HG03039 (cell line): ENCODE data around the gene ZP1.
"Not testable (repeated sequence)": the region's sequence is repeated elsewhere in the genome, so short reads cannot be mapped to it uniquely, and the experiment has no call there.

Experiments used
- ATAC-seq: cut with Tn5 transposase; IDR thresholded peaks from one replicate; pipeline ENCODE4 v1.9.1; 2021; ENCODE audit warnings: mild to moderate bottlenecking, moderate library complexity; ENCODE audit not compliant: unreplicated experiment

Gene ZP1

GRCh38 chr11:60906132-60906972 is 39.0 kb downstream of the ZP1 start, which contains the start of gene PRPF19:
TSS of gene PRPF19 (minus strand) at chr11:60906585. CDS start at chr11:60906382, 203 bp downstream.
- ATAC-seq, result peak; percentile 60

- ATAC-seq, result no peak
These were observed 41.5 kb downstream of the ZP1 start for GRCh38 chr11:60908803-60909202.

DNA sequence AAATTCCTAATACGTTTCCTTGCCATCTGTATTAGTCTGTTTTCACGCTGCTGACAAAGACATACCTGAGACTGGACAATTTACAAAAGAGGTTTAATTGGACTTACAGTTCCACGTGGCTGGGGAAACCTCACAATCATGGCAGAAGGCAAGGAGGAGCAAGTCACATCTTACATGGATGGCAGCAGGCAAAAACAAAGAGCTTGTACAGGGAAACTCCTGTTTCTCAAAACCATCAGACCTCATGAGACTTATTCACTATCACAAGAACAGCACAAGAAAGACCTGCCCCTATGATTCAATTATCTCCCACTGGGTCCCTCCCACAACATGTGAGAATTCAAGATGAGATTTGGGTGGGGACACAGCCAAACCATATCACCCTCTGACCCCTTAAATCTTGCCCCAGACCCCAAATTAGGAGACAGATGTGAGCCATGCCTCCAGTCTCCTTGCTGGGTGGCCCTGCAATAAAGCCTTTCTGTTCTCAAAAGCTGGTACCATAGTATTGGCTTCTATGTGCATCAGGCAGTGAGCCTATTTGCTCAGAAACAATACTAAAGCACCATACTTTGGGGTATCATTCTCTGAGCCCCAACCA is 42.4 kb downstream of the ZP1 start:
- ATAC-seq, result not testable (repeated sequence)

DNA sequence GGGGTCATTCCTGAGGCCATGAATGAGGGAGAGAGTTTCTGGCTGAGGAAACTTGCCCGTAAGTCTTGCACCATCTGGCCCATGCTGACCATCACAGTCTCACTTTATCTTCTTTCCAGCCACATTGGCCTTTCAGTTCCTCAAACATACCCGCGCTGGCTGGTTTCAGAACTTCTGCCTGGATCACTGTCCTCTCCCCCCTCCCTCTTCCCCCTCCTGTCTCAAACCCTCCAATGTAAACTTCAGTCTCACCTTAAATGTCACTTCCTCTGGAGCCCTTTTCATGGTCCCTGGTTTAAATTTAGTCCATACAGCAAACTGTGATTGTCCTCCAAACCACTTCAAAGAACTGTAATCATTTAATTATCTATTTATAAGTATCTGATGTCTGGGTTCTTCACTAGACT is 42.9 kb downstream of the ZP1 start:
- ATAC-seq, result no peak

DNA sequence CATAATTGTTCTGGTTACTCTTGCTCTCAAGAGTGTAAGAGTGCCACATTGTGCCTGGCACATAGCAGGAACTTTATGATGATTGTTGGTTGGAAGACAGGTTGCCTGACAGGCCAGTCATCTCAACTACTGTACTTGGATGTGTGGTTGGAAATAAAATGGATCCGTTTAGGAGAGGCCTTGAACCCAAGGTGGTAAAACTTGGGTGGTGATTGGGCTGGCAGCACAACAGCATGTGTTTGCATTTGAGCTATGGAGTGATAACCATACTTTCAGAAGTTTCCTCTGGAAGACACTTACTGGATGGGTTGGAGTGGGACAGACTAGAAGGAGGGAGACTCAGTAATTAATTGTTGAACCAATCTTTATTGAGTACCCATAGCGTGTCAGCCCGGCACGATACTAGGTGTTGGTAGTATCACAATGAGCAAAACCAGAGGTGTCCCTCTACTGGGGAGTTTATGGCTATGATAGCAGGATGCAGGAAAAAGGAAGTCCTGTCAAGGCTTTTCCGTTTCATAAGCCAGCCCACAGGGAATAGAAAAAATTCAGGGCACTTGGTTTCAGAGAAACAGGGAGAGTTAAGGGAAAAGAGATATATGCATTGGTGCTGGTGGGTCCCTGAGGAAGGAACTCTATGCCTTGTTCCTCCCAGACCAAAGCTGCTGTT is 43.5 kb downstream of the ZP1 start:
- ATAC-seq, result no peak

DNA sequence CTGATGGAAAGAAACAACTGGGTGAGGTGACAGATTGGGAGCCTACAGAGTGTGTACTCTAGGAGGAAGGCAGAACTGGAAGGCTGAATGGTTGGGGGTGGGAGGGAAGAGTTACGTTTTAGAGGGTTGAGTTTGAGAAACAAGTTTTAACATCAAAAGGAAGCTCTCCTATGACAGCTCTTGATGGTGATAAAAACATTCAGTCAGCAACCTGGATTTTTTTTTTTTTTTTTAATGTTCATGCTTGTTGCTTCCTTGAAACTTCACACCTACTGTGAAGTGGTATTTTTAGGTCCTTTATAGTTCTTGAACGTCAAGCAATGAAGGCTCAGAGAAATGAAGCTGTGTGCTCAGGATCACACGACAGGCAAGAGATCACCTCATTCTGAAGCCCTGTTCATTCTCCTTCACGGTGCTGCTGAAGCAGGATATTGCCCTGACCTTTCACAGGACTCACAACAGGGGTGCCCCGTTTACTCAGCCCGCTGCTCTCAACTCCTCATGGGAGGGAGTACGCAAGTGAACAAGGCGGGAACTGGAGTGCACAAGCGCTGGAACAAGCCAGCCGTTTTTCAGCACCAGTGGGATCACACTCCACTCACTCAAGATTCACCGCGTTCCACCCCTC is 45.0 kb downstream of the ZP1 start:
- no peak for ATAC-seq

DNA sequence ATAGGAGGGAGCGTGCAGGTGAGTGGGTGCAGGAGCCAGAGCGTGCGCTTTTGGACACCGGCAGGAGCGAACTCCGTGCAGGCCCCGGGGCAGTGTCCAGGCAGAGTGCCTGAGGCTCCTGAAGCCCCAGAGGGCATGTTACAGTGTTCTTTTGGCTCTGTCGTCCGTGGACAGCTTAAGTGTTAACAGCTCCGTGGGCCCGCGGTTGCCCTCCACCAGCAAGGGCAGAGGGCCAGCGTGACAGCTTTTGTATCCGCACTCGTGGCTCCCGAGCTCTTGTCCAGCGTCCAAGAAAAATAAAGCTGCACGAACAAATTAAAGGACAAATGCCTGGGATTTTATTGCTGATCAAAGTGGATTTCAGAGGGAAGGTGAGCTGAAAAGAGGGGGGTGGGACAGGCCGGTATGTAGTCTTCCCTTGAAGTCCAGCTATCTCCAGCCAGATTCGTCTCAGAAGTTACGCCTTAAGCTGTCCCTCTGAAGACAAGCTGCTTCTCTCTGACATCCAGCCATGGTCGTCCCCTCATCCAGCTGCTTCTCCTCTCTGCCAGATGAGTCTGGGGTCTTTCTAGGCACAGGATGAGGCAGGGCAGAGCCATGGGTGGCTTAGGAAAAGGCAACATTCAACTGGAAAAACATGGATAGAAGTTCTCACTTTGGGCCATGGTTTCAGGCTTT is 45.6 kb downstream of the ZP1 start:
- no peak for ATAC-seq

GRCh38 chr11:60913793-60914632 is 46.7 kb downstream of the ZP1 start, which contains the start of gene TMEM109:
TSS of gene TMEM109 (plus strand) at chr11:60914158. CDS start at chr11:60919694, 5,536 bp downstream.
- ATAC-seq, result peak; percentile 38

DNA sequence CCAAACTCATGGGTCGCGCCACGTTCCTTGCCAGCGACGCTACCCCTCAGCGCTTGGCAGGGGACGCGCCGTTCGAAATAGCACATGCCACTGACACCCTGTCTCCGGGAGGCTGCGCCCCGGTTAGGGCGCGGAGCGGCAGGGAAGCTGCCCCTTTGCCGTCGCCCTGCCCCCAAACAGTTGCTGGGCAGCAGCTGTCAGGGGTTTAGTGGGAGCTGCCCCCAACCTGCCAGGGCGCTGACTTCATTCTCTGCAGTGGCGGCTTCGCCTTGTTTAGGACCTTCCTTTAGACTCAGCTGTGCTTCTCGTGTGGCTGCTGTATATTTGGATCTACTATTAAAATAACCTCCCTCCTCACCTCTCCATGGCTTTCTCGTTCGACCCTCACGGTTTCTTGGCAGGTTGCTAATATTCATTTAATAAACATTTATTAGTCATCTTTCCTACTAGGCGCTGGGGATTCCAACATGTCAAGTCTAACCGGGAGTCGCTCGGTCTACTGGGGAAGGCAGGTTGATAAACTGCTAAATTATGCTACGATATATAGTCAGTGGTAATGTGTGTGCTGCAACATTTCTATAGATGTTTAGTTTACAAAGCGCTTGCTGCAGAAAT is 47.4 kb downstream of the ZP1 start:
- no peak for ATAC-seq

- peak; percentile 38 for ATAC-seq
These were observed 48.0 kb downstream of the ZP1 start for GRCh38 chr11:60915248-60915914.

DNA sequence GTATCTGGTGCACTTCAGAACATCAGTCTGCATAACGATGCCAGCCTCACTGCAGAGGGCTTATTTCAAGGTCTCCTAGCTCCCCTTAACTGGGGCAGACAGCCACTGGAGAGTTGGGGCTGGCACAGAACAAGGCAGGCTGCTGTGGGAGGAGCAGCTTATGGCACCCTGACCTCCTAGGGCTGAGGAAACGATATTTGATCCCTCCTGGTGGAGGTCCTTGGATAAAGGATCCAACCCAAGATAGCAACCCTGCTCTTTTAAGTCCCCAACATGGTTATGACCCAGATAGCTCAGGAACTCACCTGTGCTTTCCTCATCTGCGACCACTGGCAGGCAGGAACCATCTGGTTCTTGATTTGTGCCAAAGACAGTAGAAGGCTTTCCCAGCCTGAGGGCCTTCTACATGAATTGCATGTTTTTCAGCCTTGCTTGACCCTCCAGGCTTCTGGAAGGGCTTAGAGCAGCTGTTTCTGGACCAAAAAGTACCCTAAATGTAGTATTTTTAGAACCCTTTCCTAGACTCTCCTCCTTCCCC is 49.4 kb downstream of the ZP1 start:
- ATAC-seq, result no peak

GRCh38 chr11:60917267-60917666 is 49.9 kb downstream of the ZP1 start:
- no peak for ATAC-seq

DNA sequence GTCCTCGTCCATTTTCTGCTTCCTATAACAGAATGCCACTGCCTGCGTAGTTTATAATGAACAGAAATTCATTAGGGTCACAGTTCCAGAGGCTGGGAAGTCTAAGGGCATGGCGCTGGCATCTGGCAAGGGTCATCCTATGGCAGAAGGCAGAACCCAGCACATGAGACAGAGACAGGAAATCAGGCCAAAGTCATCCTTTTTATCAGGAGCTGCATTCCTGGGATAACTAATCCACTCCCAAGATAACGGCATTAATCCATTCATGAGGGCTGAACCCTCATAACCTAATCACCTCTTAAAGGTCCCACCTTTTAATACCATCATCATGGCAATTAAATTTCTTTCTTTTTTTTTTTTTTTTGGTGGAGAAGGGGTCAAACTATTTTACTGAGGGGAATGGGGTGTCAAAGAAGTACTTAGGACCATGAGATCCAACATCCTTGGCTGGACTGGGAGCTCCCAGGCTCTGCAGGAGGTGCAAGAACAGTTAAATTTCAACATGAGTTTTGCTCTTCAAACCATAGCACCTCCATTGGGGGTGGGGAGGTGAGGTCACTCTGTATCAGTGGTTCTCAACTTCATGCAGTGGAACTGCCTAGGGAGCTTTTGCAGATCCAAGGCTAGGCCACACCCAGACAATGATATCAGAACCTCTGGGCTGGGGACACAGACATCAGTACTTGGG is 51.1 kb downstream of the ZP1 start:
- ATAC-seq, result no peak

DNA sequence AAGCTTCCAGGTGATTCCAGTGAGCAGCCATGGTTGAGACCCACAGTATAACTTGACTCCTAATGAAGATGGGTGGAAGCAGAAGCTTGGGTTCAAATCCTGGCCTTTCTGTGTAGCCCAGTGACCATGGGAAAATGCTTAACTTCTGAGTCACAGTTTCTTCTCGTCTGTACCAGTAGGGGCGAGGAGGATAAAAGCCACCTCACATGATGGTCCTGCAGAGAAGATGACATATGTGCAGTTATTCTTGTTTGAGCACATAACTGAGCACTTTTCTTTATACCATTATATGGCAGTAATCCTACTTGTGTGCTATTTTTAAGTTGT is 51.6 kb downstream of the ZP1 start:
- ATAC-seq, result no peak

DNA sequence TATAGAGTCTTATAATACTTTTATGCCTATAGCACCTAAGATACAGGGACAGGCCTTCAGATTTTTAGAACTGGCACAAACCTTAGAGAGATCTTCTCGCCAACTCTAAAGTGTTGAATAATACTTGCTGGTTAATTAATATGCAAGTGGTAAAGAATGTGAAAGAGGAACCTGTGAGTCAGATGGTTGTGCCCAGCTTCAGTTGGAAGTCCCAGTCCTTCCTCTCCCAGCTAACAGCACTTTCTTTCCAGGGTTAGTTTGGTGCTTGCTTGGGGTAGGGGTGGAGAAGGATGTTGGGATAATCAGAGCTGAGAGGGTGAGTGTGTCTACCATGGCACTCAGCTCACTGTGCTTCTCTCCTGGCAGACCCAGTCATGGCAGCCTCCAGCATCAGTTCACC is 52.0 kb downstream of the ZP1 start:
- no peak for ATAC-seq

GRCh38 chr11:60919956-60920355 is 52.6 kb downstream of the ZP1 start:
- ATAC-seq, result no peak

GRCh38 chr11:60921259-60921658 is 53.9 kb downstream of the ZP1 start:
- ATAC-seq, result no peak

DNA sequence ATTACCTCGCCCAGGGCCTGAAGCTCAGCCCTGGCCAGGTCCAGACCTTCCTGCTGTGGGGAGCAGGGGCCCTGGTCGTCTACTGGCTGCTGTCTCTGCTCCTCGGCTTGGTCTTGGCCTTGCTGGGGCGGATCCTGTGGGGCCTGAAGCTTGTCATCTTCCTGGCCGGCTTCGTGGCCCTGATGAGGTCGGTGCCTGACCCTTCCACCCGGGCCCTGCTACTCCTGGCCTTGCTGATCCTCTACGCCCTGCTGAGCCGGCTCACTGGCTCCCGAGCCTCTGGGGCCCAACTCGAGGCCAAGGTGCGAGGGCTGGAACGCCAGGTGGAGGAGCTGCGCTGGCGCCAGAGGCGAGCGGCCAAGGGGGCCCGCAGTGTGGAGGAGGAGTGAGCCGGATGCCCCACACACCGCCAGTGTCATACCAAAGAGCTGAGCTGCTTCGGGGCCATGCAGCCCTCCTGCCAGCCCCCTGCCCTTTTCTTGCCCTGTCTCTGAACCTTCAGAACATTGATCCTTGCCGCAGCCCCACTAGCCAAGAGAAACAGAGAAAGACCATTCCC is 54.5 kb downstream of the ZP1 start:
- ATAC-seq, result no peak
